Tibial nerve (tissue), 4 donors: ENCODE measurements around the gene MPZL3. TPM values are rescaled to one million over a fixed set of nuclear protein-coding genes. Genes with fewer than 3 reads are reported as not detected.

ENCODE experiments used
- DNase-seq, 2 donors: peaks; one replicate each; pipeline ENCODE4 v3.0.0-alpha.2; 2019; ENCODE audit warnings: low spot score in 2 of 2
- H3K27ac ChIP-seq, 4 donors: fragments of 200-600 bp; sonication (generic) in 3 of 4; one replicate each; pipeline ENCODE4 v1.5.1; 2017 to 2019; ENCODE audit warnings: mild to moderate bottlenecking in 1 of 4
- H3K27me3 ChIP-seq, 2 donors: fragments of 200-600 bp; sonication (generic) in 1 of 2; one replicate each; pipeline versions ENCODE4 v1.5.1 to v1.6.0; 2017 to 2019
- H3K36me3 ChIP-seq, 3 donors: fragments of 200-600 bp; sonication (generic); one replicate each; pipeline ENCODE4 v1.5.1; 2018 to 2019
- H3K4me1 ChIP-seq, 4 donors: fragments of 200-600 bp; sonication (generic) in 3 of 4; one replicate each; pipeline ENCODE4 v1.5.1; 2017 to 2019
- H3K4me3 ChIP-seq, 4 donors: fragments of 200-600 bp; sonication (generic) in 3 of 4; one replicate each; pipeline ENCODE4 v1.5.1; 2017 to 2019; ENCODE audit warnings: mild to moderate bottlenecking in 1 of 4, moderate library complexity in 1 of 4
- H3K9me3 ChIP-seq, 4 donors: fragments of 200-600 bp; sonication (generic) in 3 of 4; one replicate each; pipeline ENCODE4 v1.5.1; 2017 to 2019
- EP300 ChIP-seq, 2 donors: sonication (generic); formaldehyde crosslinking; IDR thresholded peaks; one replicate each; pipeline ENCODE4 v1.6.1; 2017; ENCODE audit warnings: antibody characterized with exemption in 2 of 2, mild to moderate bottlenecking in 1 of 2
- POLR2A ChIP-seq, 2 donors: fragments of 450-650 bp; IDR thresholded peaks; one replicate each; pipeline ENCODE4 v1.6.1; 2017; ENCODE audit warnings: antibody characterized with exemption in 2 of 2, mild to moderate bottlenecking in 2 of 2, moderate library complexity in 2 of 2
- WGBS, 2 donors: methylation state at CpG; one replicate each; pipeline ENCODE4 v1.1.5; 2018; 5-methylcytosine and 5-hydroxymethylcytosine counted together
- total RNA-seq, 4 donors: library from RNA; depleted of rRNA; stranded (reverse); fragments of >200 nt; gene quantifications; one replicate each; pipeline ENCODE4 v1.1.0, GENCODE V29; 2016
- TF ChIP-seq, protein P1 (sequence below), 5 experiments: fragments of 200-600 bp in 3 of 5; fragments of 450-650 bp in 2 of 5; sonication (generic) in 3 of 5; IDR thresholded peaks; one replicate each; pipeline ENCODE4 v1.5.1; 2016 to 2019; ENCODE audit warnings: antibody characterized with exemption in 5 of 5, mild to moderate bottlenecking in 3 of 5, moderate library complexity in 2 of 5

Gene MPZL3
- total RNA-seq, 4 donors from 2014 or later: 0.87 to 3.1 (median 1.9) TPM

DNA sequence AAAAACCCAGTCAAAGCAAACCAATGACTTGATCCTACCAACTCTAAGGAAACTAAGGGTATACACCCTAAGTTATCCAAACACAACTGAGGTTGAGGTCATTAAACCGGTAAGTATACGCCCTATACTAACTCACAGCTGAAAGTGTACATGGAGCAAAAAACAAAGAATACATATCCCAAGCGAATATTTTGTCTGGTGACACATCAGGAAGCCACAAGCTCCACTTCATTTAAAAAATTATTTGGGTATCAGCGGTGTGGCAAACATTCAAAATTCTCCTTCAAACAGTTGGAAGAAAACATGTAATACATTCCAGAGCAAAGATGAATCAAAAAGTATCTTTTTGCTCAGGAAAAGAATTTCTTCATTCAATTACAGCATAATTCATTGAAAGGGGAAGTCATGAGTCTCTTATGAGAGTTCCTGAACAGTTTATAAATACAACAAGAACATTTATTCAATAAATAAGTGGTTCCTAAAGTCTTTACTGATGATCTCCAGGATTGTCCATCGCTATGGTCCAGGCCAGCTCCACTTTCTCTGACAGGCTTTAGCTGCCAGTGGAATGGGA lies 22.8 kb downstream of the MPZL3 start:
- Histone ChIP-seq H3K27me3 (peaks cover 0 to 5% of the 10 kb centered on the region in 2 donors), H3K4me3 (no peak overlapping the region), H3K27ac (peak overlapping the region in 3 of 4 donors; percentile 2 to 25 (median 5)), H3K4me1 (peaks cover 0 to 9% (median 0%) of the 10 kb centered on the region in 4 donors), H3K36me3 (no peaks in the 10 kb centered on the region), H3K9me3 (no peaks in the 10 kb centered on the region)
- 77 to 80% methylated on average over 5 of the region's 5 CpGs for WGBS, 2 donors
- DNase-seq: no peak
- no peak for TF ChIP-seq POLR2A (IDR thresholded peaks at IDR 0.05)
- TF ChIP-seq, protein P1, sequence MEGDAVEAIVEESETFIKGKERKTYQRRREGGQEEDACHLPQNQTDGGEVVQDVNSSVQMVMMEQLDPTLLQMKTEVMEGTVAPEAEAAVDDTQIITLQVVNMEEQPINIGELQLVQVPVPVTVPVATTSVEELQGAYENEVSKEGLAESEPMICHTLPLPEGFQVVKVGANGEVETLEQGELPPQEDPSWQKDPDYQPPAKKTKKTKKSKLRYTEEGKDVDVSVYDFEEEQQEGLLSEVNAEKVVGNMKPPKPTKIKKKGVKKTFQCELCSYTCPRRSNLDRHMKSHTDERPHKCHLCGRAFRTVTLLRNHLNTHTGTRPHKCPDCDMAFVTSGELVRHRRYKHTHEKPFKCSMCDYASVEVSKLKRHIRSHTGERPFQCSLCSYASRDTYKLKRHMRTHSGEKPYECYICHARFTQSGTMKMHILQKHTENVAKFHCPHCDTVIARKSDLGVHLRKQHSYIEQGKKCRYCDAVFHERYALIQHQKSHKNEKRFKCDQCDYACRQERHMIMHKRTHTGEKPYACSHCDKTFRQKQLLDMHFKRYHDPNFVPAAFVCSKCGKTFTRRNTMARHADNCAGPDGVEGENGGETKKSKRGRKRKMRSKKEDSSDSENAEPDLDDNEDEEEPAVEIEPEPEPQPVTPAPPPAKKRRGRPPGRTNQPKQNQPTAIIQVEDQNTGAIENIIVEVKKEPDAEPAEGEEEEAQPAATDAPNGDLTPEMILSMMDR (IDR thresholded peaks at IDR 0.05): no peak
- TF ChIP-seq EP300 (IDR thresholded peaks at IDR 0.05): no peak

DNA sequence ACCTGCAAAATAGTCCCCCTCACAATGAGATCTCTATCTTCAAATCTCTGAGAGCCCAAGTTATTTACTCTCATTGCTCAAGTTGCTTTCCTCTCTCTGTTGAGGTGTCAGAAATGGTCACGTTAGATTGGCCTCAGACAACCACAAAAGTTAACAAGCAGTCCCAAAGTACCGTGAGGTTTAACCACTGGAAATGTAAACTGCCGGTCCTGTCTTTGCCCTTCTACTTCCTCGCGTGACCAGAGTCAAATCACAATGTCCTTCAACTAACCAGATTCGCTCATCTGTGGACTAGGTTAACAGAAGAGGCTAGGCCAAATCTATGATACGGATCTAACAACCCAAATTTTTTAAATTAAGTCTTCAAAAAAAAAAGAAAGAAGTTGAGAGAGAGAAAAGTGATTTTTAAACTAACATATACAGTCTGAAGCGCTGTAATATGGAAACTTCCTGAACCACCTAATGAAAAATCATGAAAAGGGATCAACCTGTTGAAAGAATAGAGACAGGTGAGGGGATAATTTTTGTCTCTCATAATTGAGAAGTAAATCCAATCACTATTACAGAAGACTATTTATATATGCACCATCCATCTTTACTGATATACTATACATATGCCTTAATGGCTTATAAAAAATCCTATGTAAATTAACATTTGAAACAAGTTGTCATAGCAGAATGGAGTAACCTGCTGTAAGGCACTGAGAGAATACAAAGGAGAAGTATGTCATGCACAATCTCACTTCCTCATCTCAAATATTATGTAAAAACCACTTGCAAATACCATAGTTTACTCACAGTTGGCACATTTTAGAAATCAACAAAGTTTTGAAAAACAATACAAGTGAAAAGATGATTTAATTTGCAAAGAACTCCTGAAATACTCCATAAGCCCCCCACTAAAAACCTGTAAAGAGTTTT lies 24.0 kb downstream of the MPZL3 start:
- DNase-seq: no peak
- WGBS, 2 donors: 71 to 85% methylated on average over 8 of the region's 8 CpGs
- peaks cover 0 to 9% (median 0%) of the 10 kb centered on the region in 4 donors for H3K4me1 ChIP-seq
- TF ChIP-seq EP300 (IDR thresholded peaks at IDR 0.05): no peak
- TF ChIP-seq POLR2A (IDR thresholded peaks at IDR 0.05): no peak
- TF ChIP-seq, protein P1 (IDR thresholded peaks at IDR 0.05): no peak
- peaks cover 0 to 5% of the 10 kb centered on the region in 2 donors for H3K27me3 ChIP-seq
- H3K27ac ChIP-seq: peak overlapping the region in 1 of 4 donors; percentile 17
- no peaks in the 10 kb centered on the region for H3K36me3 ChIP-seq
- no peak overlapping the region for H3K4me3 ChIP-seq
- no peaks in the 10 kb centered on the region for H3K9me3 ChIP-seq

DNA sequence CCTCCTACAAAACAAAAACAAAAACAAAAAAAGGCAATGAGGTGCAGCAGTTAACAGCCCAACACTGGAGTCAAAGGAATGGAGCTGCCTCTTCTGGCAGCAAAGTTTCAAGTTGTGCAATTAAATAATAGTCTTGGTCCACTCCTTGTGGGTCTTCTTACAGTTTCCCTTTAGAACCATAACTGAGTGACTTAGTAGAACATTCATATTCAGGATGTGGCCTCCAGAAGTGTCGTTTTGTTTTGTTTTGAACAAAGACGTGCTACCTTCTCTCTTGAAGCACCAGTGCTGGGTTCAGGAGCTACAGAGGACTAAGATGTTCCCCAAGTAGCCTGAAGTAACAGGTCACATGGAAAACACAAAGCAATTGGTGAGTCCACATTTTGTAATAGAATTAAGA lies 25.4 kb downstream of the MPZL3 start:
- H3K9me3 ChIP-seq: no peaks in the 10 kb centered on the region
- TF ChIP-seq POLR2A (IDR thresholded peaks at IDR 0.05) (no peak), EP300 (IDR thresholded peaks at IDR 0.05) (no peak)
- TF ChIP-seq, protein P1 (IDR thresholded peaks at IDR 0.05): no peak
- peak overlapping the region in 1 of 4 donors; percentile 22 for H3K27ac ChIP-seq
- H3K36me3 ChIP-seq: no peaks in the 10 kb centered on the region
- DNase-seq: no peak
- no peak overlapping the region for H3K4me3 ChIP-seq
- WGBS, 2 donors: 59 to 80% methylated on average over 2 of the region's 2 CpGs
- peaks cover 0 to 9% (median 0%) of the 10 kb centered on the region in 4 donors for H3K4me1 ChIP-seq
- peaks cover 0 to 15% of the 10 kb centered on the region in 2 donors for H3K27me3 ChIP-seq

DNA sequence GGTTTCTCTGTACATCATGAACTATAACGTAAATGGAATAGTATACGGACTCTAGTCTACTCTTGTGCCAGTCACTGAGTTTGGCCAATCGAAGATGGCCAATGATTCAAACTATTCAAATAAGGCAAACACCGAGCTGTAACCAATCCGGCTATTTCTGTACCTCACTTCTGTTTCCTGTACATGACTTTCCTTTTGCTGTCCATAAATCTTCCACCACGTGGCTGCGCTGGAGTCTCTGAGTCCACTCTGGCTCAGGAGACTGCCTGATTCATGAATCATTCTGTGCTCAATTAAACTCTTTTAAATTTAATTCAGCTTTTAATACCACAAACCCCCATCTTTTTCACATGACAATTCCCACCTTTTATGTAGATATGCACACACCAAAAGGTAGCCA lies 25.9 kb downstream of the MPZL3 start:
- Histone ChIP-seq H3K36me3 (no peaks in the 10 kb centered on the region), H3K4me3 (no peak overlapping the region), H3K27ac (peak overlapping the region in 1 of 4 donors; percentile 22), H3K9me3 (no peaks in the 10 kb centered on the region), H3K27me3 (peaks cover 0 to 20% of the 10 kb centered on the region in 2 donors), H3K4me1 (peaks cover 0 to 9% (median 0%) of the 10 kb centered on the region in 4 donors)
- TF ChIP-seq EP300 (IDR thresholded peaks at IDR 0.05): no peak
- no peak for TF ChIP-seq POLR2A (IDR thresholded peaks at IDR 0.05)
- TF ChIP-seq, protein P1 (IDR thresholded peaks at IDR 0.05): no peak
- DNase-seq: no peak
- 66 to 68% methylated on average over 7 of the region's 7 CpGs for WGBS, 2 donors
